ENCODE measurements around the gene CNTN4.

- TF ChIP-seq SUZ12 (IDR thresholded peaks at IDR 0.05), result no peak
- TF ChIP-seq ZNF384 (IDR thresholded peaks at IDR 0.05), result no peak
- no peak for TF ChIP-seq LEF1 (IDR thresholded peaks at IDR 0.05; ENCODE audit: borderline replicate concordance)
- TF ChIP-seq FOXM1 (IDR thresholded peaks at IDR 0.05; ENCODE audit: borderline replicate concordance), result no peak
Observed at GRCh38 chr3:2810723-2811122, 712.1 kb downstream of the CNTN4 start.

Data from HEK293T (cell line).